Measurements from ENCODE around the gene MX2.
A peak's percentile ranks its signal among the peaks of the same experiment; 100 is the strongest.
"Not testable (repeated sequence)": the region's sequence is repeated elsewhere in the genome, so short reads cannot be mapped to it uniquely, and the experiment has no call there.

Gene MX2

GRCh38 chr21:41411449-41412089, 49.7 kb downstream of the MX2 start:
- peak; percentile 54 for DNase-seq (ENCODE audit: low spot score)

- not testable (repeated sequence) for DNase-seq (ENCODE audit: low spot score)
These were observed 55.7 kb downstream of the MX2 start for GRCh38 chr21:41417505-41417904.

GRCh38 chr21:41418393-41418792, 56.6 kb downstream of the MX2 start:
- DNase-seq (ENCODE audit: low spot score): no peak

GRCh38 chr21:41418956-41419680, 57.3 kb downstream of the MX2 start:
- DNase-seq (ENCODE audit: low spot score): no peak

GRCh38 chr21:41419921-41420862, 58.4 kb downstream of the MX2 start:
- DNase-seq (ENCODE audit: low spot score): peak; percentile 68

GRCh38 chr21:41420998-41421397, 59.2 kb downstream of the MX2 start:
- DNase-seq (ENCODE audit: low spot score): not testable (repeated sequence)

GRCh38 chr21:41422546-41423304, 60.9 kb downstream of the MX2 start:
- DNase-seq (ENCODE audit: low spot score): no peak

GRCh38 chr21:41423305-41423636, 61.4 kb downstream of the MX2 start:
- peak; percentile 33 for DNase-seq (ENCODE audit: low spot score)

- no peak for DNase-seq (ENCODE audit: low spot score)
These were observed 63.7 kb downstream of the MX2 start for GRCh38 chr21:41425588-41425953.

GRCh38 chr21:41425954-41426675, 64.3 kb downstream of the MX2 start, which contains the start of gene MX1:
Gene MX1, plus strand, starts transcription at chr21:41426239. Its CDS starts 5,832 bp downstream, at chr21:41432071.
- peak; percentile 81 for DNase-seq (ENCODE audit: low spot score)

- DNase-seq (ENCODE audit: low spot score): no peak
These were observed 65.0 kb downstream of the MX2 start for GRCh38 chr21:41426676-41427404.

- no peak for DNase-seq (ENCODE audit: low spot score)
These were observed 65.7 kb downstream of the MX2 start for GRCh38 chr21:41427556-41427955.

GRCh38 chr21:41428311-41428710, 66.5 kb downstream of the MX2 start:
- no peak for DNase-seq (ENCODE audit: low spot score)

GRCh38 chr21:41428847-41429246, 67.0 kb downstream of the MX2 start:
- DNase-seq (ENCODE audit: low spot score): no peak

GRCh38 chr21:41429305-41429704, 67.5 kb downstream of the MX2 start:
- no peak for DNase-seq (ENCODE audit: low spot score)

GRCh38 chr21:41429925-41430491, 68.2 kb downstream of the MX2 start:
- no peak for DNase-seq (ENCODE audit: low spot score)

GRCh38 chr21:41431788-41432548, 70.1 kb downstream of the MX2 start:
- DNase-seq (ENCODE audit: low spot score): peak; percentile 76

- DNase-seq (ENCODE audit: low spot score): no peak
These were observed 71.0 kb downstream of the MX2 start for GRCh38 chr21:41432562-41433460.
